ENCODE results near the gene DKC1. TPM values are rescaled to one million over a fixed set of nuclear protein-coding genes. Genes with fewer than 3 reads are reported as not detected.

DKC1 gene
- total RNA-seq, 2 donors from 2014 or later: 28.5 to 55.0 TPM

DNA sequence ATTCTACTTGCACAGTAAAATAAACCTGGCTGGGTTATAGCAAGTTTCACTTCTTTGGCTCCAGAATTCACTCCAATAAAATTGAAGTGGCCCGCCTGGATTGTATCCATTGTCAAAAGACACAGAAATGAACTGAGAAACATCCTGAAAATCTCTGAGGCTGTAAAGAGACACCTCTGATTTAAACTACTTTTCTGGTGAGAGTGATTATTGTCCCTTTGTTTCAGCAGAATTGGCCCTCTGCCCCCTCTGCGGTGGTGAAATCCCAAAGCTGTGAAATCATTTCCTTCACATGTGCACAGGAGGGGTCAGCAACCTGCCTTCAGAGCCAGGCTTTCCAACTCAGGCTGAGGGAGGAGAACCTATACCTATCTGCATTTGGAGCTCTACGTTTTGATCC, 34.8 kb upstream of the DKC1 start:
- H3K9me3 ChIP-seq: no peaks in the 10 kb centered on the region
- no peaks in the 10 kb centered on the region for H3K4me1 ChIP-seq
- no peak overlapping the region for H3K27ac ChIP-seq
- TF ChIP-seq, protein P1, sequence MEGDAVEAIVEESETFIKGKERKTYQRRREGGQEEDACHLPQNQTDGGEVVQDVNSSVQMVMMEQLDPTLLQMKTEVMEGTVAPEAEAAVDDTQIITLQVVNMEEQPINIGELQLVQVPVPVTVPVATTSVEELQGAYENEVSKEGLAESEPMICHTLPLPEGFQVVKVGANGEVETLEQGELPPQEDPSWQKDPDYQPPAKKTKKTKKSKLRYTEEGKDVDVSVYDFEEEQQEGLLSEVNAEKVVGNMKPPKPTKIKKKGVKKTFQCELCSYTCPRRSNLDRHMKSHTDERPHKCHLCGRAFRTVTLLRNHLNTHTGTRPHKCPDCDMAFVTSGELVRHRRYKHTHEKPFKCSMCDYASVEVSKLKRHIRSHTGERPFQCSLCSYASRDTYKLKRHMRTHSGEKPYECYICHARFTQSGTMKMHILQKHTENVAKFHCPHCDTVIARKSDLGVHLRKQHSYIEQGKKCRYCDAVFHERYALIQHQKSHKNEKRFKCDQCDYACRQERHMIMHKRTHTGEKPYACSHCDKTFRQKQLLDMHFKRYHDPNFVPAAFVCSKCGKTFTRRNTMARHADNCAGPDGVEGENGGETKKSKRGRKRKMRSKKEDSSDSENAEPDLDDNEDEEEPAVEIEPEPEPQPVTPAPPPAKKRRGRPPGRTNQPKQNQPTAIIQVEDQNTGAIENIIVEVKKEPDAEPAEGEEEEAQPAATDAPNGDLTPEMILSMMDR (IDR thresholded peaks at IDR 0.05): no peak
- no peaks in the 10 kb centered on the region for H3K27me3 ChIP-seq
- H3K9ac ChIP-seq (ENCODE audit: low read depth in 2 of 2, low read length in 2 of 2): no peak overlapping the region
- no peaks in the 10 kb centered on the region for H3K36me3 ChIP-seq
- DNase-seq: no peak
- no peak overlapping the region for H3K4me3 ChIP-seq
- intact Hi-C loops (cut with DNase I): no loop called here

DNA sequence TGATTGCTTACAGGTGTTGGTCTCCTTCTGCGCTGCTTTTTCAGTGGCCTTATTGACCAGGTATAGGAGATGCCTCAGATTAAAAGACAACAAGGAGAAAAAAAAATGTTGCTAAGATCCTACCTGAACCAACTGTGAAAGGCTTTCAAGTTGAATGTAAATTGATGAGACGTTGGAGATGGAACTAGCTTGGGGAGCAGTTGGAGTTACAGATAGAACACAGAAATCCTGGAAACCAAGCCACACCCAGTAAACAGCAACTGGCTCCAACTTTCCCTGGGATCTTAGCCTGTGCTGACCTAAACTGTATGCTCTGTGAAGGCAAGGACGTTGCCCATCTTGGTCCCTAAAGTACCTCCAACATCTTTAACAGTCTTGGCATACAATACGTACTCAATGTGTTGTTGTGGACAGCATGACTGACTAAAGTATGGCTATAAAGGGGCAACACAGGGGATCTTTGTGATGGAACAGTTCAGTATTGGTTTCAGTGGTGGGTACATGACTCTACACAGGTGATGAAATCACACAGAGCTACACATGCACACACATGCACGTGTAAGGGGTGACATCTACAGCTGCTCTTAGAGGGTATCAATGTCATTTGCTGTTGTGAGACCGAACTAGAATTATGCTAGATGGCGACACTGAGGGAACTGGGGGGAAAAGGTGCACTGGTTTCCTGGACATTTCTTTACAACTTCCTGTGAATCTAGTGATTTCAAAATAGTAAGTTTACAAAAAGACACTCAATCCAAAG, 34.1 kb upstream of the DKC1 start:
- intact Hi-C loops (cut with DNase I): no loop called here
- Histone ChIP-seq H3K27ac (no peak overlapping the region), H3K4me3 (no peak overlapping the region), H3K4me1 (no peaks in the 10 kb centered on the region), H3K9ac (ENCODE audit: low read depth in 2 of 2, low read length in 2 of 2) (peak overlapping the region in 1 of 2 donors; percentile 15), H3K36me3 (no peaks in the 10 kb centered on the region), H3K9me3 (no peaks in the 10 kb centered on the region), H3K27me3 (no peaks in the 10 kb centered on the region)
- no peak for DNase-seq
- TF ChIP-seq, protein P1 (IDR thresholded peaks at IDR 0.05): no peak

DNA sequence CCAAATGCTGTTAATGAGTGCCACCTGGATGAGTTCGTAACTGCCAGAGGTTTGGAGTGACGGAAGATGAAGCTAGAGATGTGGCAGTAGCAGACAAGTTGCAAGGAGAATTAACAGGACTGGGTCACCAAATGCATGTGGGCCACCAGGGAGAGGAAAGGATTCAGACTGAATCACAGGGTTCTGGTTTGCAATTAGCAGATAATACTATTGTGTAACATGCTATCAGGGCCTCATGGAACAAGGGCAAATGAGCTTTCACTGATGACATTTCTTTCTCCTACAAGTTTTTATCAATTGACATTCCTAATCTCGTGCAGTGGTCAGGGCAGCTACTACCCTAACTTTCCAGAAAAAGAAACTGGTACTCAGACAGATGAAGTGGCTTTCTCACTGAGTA, 33.2 kb upstream of the DKC1 start:
- TF ChIP-seq, protein P1 (IDR thresholded peaks at IDR 0.05): no peak
- H3K4me1 ChIP-seq: no peaks in the 10 kb centered on the region
- no peak for DNase-seq
- H3K9me3 ChIP-seq: no peaks in the 10 kb centered on the region
- H3K27me3 ChIP-seq: no peaks in the 10 kb centered on the region
- intact Hi-C loops (cut with DNase I): no loop called here
- no peak overlapping the region for H3K9ac ChIP-seq (ENCODE audit: low read depth in 2 of 2, low read length in 2 of 2)
- no peak overlapping the region for H3K27ac ChIP-seq
- no peak overlapping the region for H3K4me3 ChIP-seq
- H3K36me3 ChIP-seq: no peaks in the 10 kb centered on the region

DNA sequence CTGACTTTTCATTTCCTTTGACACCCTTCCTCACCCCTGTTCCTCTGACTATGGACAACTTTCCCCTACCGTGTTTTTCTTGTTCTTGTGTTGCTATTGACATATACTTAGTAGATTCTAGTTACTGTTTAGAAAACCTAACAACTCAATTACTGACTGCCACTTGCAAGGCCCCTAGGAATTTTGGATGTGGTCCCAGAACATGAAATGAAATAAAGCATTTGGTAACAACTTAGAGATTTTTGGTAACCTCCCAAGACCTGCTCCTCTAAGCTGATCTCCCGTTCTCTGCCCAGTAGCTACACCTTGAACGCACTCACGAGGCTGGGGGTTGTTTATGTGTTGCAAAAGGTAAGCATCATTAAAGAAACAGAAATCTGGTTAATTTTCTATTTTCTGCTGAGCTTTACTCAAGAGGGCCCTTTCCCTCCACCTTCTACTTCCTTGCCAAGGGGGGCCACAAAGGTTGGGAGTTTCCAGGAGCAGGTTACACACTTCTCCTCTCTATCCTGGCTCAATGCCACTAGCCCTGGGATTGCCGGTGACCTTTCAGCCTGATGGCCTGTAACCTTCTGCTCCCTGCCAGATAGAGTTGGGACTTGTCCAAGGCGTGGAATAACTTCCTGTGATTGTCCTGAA, 32.3 kb upstream of the DKC1 start:
- H3K9me3 ChIP-seq: no peaks in the 10 kb centered on the region
- no peak for DNase-seq
- H3K9ac ChIP-seq (ENCODE audit: low read depth in 2 of 2, low read length in 2 of 2): no peak overlapping the region
- no peaks in the 10 kb centered on the region for H3K4me1 ChIP-seq
- H3K36me3 ChIP-seq: no peaks in the 10 kb centered on the region
- TF ChIP-seq, protein P1 (IDR thresholded peaks at IDR 0.05): no peak
- no peak overlapping the region for H3K4me3 ChIP-seq
- no peaks in the 10 kb centered on the region for H3K27me3 ChIP-seq
- intact Hi-C loops (cut with DNase I): no loop called here
- no peak overlapping the region for H3K27ac ChIP-seq

DNA sequence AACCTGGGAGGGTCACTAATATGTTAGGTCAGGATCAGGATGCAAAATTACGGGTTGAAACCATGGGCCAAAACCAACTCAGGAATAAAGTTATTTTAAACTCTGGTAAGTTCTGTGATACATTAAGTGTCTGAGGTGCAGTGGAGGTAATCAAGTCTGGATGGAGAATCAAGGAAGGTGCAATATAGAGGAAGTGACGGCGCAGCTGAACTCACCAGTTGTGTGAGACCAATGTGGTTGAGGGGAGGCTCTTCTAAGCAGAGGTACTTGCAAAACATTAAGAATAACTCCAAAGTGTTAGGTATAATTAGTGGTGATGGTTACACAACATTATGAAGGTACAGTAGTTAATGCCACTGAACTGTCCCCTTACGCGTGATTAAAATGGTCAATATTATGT, 31.5 kb upstream of the DKC1 start:
- TF ChIP-seq, protein P1 (IDR thresholded peaks at IDR 0.05): no peak
- Histone ChIP-seq H3K27ac (no peak overlapping the region), H3K4me1 (no peaks in the 10 kb centered on the region), H3K9me3 (no peaks in the 10 kb centered on the region), H3K27me3 (no peaks in the 10 kb centered on the region), H3K9ac (ENCODE audit: low read depth in 2 of 2, low read length in 2 of 2) (no peak overlapping the region), H3K36me3 (no peaks in the 10 kb centered on the region), H3K4me3 (no peak overlapping the region)
- DNase-seq: no peak
- intact Hi-C loops (cut with DNase I): no loop called here
